Hematopoietic multipotent progenitor cell treated with erythropoietin and hydrocortisone succinate and interleukin-3 and kit ligand, for 17 days (in vitro differentiated cells): ENCODE results near the gene RSKR.
"Not testable (repeated sequence)": the region's sequence is repeated elsewhere in the genome, so short reads cannot be mapped to it uniquely, and the experiment has no call there.

ENCODE experiments used
- DNase-seq: peaks from one replicate; pipeline ENCODE4 v3.0.0-alpha.2; 2015; ENCODE audit warnings: low spot score

The RSKR gene

DNA sequence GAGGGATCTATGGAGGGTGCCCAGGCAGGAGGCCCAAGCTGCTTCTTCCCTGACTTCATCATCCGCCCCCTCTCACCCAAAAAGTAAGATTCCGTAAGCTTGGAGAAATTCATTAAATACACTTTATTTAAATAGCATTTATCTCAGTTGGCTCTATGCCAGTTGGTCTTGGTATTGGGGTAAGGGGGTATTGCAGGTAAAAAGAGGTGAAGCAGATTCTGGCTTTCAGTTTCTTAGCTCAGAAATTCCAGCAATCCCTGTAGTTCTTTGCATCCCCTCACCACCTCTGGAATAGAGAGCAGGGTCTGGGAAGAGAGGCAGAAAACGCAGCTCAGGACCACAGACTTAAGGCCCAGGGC is 36.5 kb downstream of the RSKR start:
- DNase-seq, result no peak

DNA sequence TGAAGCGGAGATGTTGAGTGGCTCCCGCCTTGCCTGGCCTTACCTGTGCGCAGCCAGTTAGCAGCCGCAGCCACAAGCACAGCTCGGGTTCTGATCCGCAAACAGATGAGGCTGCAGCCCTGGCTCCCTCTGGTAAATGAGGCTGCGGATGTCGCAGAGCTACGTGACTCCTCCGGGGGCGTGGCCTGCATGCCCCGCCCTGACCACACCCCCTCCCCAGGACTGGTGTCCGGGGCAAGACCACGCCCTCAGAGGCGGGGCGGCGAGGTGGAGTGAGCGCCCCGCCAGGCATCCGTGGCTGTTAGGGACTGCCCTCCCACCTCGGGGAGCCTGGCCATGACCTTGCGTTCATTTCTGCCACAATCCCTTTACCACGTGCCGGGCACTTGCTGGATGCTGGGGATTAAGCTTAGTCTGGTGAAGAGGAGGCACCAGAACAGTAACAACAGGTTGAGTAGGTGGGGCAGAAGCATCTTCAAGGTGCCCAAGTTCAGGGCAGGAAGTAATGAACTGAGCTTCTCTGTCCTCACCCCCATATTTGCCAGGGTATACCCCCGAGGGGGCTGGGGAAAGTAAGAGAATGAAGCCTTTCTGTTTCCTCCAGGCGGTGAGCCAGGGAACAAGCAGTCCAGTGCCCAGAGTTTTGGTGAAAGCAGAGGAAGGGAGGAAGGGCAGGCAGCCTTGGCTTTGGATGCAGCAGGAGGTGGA is 37.1 kb downstream of the RSKR start, which contains the start of gene ALDOC:
ALDOC (minus strand) TSS at position 138 of the 708 bp plus-strand sequence. CDS start 1,363 bp downstream, outside the sequence.
- DNase-seq, result peak; percentile 99

DNA sequence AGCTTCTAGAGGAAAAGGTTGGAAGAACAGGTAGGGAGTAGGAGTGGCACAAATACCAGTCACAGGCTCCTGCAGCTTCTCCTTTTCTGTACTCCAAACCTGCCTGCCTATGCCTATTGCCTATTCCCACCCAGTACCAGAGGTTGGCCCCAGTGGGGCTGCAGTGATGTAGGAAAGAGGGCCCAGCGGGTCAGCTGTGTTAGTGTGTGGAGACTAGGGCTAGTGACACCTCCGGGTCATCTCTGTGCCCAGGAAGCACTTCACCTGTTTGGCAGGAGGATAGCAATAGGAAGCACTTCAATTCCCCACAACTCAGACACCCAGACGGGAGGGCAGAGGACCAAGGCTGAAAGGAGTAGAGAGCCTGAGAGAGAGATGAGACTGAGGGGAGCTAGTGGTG is 38.0 kb downstream of the RSKR start:
- not testable (repeated sequence) for DNase-seq

DNA sequence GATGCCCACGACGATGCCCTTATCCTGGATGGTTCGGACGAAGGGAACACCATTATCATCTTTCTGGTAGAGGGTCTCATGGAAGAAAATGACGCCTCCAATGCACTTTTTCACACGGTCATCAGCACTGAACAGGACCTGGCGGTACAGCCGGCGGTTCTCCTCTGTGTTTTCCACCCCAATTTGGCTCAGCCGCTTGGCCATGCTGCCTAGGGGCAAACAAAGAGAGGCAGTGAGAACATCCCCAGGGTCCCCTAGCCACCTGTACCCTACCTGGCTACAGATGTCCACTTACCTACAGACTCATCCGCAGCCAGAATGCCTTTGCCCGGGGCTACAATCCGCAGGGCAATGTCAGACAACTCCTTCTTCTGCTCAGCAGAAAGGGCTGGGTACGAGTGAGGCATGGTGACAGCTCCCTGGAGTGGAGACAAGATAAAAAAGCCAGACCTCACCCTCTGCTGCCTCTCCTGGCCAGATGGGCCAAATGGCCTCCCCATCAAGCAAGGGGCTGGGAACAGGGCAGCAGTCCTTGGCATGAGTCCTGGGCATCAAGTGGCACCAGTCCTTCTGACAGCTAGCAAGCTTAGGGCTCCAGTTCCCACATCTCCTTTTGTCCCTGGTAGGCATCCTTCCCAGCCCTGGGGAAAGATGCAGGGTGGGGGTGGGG is 38.7 kb downstream of the RSKR start:
- DNase-seq, result peak; percentile 70

DNA sequence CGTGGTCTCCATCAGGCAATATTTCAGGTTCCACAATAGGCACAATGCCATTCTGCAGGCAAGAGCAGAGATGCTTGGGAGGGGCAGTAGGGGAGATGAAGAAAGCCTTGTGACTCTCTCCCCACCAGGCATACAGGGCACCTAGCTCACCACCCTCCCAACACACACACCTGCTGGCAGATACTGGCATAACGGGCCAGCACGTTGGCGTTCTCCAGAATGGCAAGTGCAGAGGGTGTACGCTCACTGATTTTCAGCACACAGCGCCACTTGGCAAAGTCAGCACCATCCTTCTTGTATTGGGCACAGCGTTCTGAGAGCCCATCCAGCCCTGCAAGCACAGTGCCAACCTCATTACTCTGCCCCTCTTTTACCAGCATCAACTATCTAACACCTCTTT is 39.5 kb downstream of the RSKR start:
- DNase-seq, result no peak

DNA sequence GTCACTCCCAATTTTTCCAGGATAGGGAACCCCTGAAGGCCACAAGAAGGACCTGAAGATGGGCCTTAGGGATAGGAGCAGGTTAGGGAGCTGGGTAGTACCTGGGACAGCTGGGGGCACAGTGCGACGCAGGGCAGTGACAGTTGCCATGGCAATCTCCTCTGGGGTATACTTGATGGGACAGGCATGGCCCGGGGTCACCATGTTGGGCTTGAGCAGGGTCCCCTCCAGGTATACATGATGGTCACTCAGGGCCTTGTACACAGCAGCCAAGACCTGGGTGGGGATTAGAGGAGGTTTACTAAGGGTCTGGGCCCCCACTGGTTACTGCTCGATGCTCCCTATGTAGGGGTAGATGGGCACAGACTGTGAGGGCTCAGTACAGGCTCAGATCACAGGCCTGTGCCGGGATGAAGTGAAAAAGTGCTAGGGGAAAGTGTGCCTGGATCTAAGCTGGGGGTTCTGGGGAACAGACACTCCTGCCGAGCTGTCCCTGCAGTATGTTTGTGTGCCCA is 40.0 kb downstream of the RSKR start:
- DNase-seq, result no peak

DNA sequence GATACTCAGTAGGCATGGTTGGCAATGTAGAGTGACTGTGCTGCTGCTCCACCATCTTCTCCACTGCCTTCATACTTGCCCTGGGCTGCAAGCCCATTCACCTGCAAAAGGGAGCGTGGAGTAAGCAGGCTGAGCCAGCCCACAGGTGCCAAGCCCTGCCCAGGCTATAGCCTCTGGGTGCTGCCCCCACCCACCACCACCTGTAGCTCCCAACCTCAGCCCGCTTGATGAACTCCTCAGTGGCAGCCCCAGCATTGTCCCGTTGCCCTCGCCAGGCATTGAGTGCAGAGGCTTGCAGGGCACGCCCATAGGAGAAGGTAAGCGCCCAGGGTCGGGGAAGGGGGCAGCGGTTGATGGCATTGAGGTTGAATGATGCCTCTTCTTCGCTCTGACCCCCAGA is 40.5 kb downstream of the RSKR start:
- DNase-seq, result no peak

DNA sequence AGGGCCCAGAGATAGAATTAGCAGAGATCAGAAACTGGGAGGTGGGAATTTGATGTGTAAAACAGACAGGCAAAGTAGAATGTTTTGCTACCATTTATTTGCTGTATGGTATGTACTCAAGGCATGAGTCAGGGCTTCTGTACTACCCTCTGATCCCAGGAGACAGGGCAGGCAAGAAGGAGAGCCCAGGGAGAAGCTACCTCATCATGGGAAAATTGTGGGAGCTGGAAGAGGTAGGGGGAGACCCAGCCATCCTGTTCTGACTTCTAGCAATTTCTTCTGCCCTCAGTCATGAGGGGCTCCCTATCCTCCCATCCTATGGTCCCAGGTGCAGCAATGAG is 41.0 kb downstream of the RSKR start:
- DNase-seq, result no peak

DNA sequence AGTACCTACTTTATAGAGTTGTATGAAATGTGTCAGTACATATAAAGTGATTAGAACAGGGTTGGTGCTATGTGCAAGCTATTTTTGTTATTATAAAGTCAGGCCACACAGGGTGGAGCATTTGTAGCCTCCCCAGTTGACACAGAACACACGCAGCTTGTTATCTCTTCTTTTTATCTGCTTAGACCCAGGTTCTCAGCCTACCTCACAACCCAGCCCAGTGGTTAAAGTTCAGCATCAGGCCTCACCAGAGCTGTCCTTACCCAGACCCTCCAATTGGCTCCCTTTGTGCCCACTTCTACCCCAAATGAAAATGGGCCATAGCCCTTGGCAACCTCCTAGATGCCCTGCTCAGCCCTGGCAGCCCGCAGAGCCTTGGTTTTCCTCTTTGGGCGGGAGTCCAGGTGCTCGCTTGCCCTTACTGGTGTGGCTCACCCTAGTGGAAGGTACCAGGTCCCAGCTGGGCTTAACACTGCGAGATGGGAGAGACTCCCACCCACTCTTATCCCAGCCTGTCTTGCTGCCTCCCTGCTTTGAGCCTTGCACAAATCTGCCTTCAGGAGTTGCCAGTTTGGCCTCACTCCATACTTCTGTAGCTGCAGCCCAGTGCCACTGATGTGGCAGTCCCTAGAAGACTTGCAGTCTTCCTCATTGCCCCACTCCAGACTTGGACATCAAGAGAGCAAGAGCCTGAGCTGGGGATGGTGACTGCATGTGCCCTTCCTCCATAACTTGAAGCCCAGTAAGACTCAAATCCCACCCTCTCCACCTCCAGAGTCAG is 41.5 kb downstream of the RSKR start:
- DNase-seq, result peak; percentile 51

DNA sequence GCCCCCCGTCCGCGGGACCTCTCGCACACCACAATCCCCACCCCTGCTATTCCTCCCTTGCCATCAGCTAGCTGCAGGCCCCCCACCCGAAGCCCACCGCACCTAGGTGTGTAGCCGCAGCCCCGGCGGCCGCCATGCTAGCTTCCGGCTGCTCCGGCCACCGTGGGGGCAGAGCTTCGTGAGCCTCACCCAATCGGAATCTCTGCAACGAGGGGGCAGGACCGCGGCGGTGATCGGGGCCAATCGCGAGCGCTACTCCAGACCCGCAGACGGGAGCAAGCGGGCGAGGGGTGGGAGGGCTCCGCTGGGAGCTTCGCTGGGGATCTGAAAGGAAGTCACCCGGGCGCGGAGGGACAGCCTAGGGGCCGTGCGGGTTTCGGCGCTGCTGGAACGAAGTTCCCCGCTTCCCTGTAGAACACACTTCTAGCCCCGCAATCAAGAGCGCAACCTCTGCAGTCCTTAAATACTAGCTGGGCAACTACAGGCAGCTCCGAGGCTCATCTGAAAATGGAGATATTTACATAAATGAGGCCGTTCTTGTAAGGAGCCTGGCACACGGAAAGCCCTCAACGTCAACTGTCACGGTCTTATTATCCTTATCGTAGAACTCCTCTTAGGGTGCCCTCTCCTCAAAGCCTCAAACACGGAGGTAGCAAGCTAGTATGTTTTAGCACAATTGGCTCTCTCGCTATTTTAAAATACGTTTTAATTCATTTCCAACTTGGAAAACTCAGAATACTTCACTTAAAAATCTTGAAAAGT is 42.4 kb downstream of the RSKR start, which contains the start of gene PIGS:
PIGS (minus strand) TSS at position 164 of the 762 bp plus-strand sequence; CDS start at position 136, 28 bp downstream.
- DNase-seq, result peak; percentile 86

DNA sequence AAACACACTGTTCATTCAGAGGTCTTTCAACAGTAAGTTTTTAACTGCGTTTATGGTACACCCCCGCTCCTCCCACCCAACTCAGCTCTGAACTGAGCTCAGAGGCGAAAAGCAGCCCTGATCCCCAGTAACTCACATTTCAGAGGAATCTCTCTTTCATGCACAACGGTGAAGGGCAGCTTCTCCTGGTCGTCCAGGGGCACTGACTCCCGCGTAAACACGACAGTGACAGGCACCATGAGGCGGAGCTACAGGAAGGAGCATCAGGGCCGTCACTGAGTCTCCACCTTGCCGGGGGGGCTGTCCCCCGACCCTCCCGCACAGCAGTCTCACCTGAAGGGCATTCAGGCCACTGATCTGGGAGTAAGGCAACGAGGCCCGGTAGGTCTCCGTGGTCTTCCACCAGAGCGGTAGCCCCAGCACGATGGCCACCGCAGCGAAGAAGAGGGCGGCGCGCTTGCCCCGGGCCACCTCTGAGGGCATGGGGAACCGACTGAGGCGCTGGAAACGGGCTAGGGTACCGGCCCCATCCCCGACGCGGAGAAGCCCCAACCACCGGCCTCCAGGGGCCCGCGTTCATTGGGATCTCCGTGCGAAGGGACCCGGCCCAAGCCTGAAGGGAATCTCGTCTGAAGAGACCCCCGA is 43.1 kb downstream of the RSKR start:
- DNase-seq, result peak; percentile 30

DNA sequence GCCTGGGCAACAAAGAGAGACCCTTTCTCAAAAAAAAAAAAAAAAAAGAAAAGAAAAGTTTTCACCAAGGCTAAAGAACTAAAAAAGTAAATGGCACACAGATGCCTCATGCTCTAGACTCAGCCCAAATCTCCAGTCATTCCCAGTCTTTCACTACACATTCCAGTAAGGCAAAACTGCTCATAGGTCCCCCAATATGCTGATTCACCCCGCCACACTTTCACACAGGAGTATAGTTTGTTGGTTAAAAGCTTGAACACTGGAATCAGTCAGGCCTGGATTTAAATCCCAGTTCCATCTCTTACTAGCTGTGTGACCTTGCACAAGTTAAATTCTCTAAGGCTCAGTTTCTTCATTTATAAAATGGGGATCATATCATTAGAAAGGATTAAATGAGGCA is 44.5 kb downstream of the RSKR start:
- DNase-seq, result no peak

DNA sequence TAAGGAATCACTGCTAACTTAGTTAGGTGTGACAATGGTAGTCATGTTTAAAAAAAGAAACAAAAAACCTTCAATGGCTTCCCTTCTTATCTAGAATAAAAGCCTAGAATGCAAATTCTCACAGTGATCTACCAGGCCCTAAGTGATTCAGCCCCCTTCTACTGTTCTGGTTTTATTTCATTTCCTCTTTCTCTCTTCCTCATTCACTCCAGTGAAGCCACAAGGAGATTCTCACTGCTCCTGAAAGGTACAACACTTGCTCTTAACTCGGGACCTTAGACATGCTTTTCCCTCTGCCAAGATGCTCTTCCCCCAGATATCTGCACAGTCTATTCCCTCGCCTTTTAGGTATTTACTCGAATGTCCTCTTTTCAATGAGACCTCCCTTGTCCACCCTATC is 46.4 kb downstream of the RSKR start:
- DNase-seq, result no peak

DNA sequence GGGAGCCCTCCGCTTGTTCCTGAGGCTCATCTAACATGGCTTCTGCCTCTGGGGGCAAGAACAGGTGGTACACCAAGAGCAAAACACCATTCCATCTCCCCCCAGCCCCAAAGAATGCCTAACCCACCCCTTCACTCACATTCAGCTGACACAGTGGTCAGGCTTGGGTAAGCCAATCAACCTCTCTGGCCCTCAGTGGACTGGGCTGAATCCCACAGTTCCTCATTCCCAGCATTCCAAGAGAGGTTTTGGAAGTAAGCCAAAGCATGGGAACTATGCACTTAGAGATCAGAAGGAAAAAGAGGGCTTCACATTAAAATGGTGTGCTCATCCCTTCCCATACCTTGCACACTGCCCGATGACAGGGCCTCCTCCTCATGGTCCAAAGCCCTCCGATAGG is 50.5 kb downstream of the RSKR start:
- DNase-seq, result no peak
